Measurements from ENCODE around the gene EP400. TPM values are rescaled to one million over a fixed set of nuclear protein-coding genes. Genes with fewer than 3 reads are reported as not detected.

The EP400 gene
- total and polyA plus RNA-seq, 2 of the 13 experiments (the other 11 are each of a cell fraction or from before 2014, with no cell fraction given) = 4.9 to 5.0 TPM

- no peak overlapping the region for H3K9ac ChIP-seq (ENCODE audit: insufficient read depth, low read depth, low read length)
- CTCF ChIA-PET (ENCODE audit: low intra/inter-chr PET ratio, low total read pairs) = no interaction called here
- H4K20me1 ChIP-seq (ENCODE audit: insufficient read depth, low read length) = 0 out of 2 replicates have a peak, but pooled peaks cover 2% of the 10 kb centered on the region
- no peaks in the 10 kb centered on the region for H3K9me3 ChIP-seq (ENCODE audit: low read length)
- DNase-seq (ENCODE audit: low spot score) (no peak), ATAC-seq (no peak), FAIRE-seq (no peak)
- intact Hi-C loops (cut with micrococcal nuclease; ENCODE audit: unreplicated experiment) (no loop called here), in situ Hi-C loops (cut with HindIII; ENCODE audit: extremely low pct_ligation_motif_present, low pct_unique_long_range_greater_than_20kb) (no loop called here)
- no peaks in the 10 kb centered on the region for H3K27me3 ChIP-seq (ENCODE audit: control insufficient read depth in 1 of 2, insufficient read depth in 2 of 2, low read length in 2 of 2)
- no peak overlapping the region for H3K27ac ChIP-seq (ENCODE audit: extremely low read length, insufficient read depth, low read length)
- BruUV-seq (replicated peaks) = no TSS peak
- 100% methylated on average over 6 of the region's 22 CpGs for WGBS (ENCODE audit: low lambda C conversion rate)
- no peaks in the 10 kb centered on the region for H3K79me2 ChIP-seq (ENCODE audit: insufficient read depth, low read length)
- H3K4me1 ChIP-seq (ENCODE audit: insufficient read depth, low read length) = no peaks in the 10 kb centered on the region
- H3K36me3 ChIP-seq (replicated peaks in 1 of 2; ENCODE audit: control insufficient read depth in 1 of 2, insufficient read depth in 2 of 2, low read length in 2 of 2) = peaks cover 14 to 48% of the 10 kb centered on the region in 2 experiments; a peak in 4 of 5 replicates
- H3K4me2 ChIP-seq (ENCODE audit: low read depth, low read length) = no peak overlapping the region
- POLR2A ChIA-PET = no interaction called here
- H3K4me3 ChIP-seq (replicated peaks in 1 of 3; ENCODE audit: insufficient read depth in 1 of 3, low read depth in 2 of 3, low read length in 3 of 3) = no peak overlapping the region
- no peak for TF ChIP-seq ZIK1 (CRISPR knock-in tag; IDR thresholded peaks at IDR 0.05; ENCODE audit: borderline replicate concordance, low read depth)
- TF ChIP-seq AGO2 (optimal IDR thresholded peaks at IDR 0.05; ENCODE audit: low read depth, low read length) = peak; percentile 42
- no peak for TF ChIP-seq NKX3-1 (CRISPR knock-in tag; IDR thresholded peaks at IDR 0.05)
- no peak overlapping the region for H2AFZ ChIP-seq (ENCODE audit: low read length)
Observed at GRCh38 chr12:132118876-132119275, 169.1 kb downstream of the EP400 start.

GRCh38 chr12:132121283-132121682, 171.5 kb downstream of the EP400 start:
- ChIA-PET CTCF (ENCODE audit: low intra/inter-chr PET ratio, low total read pairs) (no interaction called here), POLR2A (interaction anchor here (0.5 kb wide), 1 partner anchor 12 kb away, joined by 3 read pairs; no protein-coding TSS in a partner anchor)
- Histone ChIP-seq H4K20me1 (ENCODE audit: insufficient read depth, low read length) (0 out of 2 replicates have a peak, but pooled peaks cover 2% of the 10 kb centered on the region), H3K9me3 (ENCODE audit: low read length) (no peaks in the 10 kb centered on the region), H3K4me1 (ENCODE audit: insufficient read depth, low read length) (no peaks in the 10 kb centered on the region), H3K36me3 (replicated peaks in 1 of 2; ENCODE audit: control insufficient read depth in 1 of 2, insufficient read depth in 2 of 2, low read length in 2 of 2) (peaks cover 17 to 50% of the 10 kb centered on the region in 2 experiments; a peak in 4 of 5 replicates), H3K9ac (ENCODE audit: insufficient read depth, low read depth, low read length) (no peak overlapping the region), H2AFZ (ENCODE audit: low read length) (no peak overlapping the region), H3K4me2 (ENCODE audit: low read depth, low read length) (no peak overlapping the region), H3K27ac (ENCODE audit: extremely low read length, insufficient read depth, low read length) (no peak overlapping the region), H3K79me2 (ENCODE audit: insufficient read depth, low read length) (no peaks in the 10 kb centered on the region), H3K4me3 (replicated peaks in 1 of 3; ENCODE audit: insufficient read depth in 1 of 3, low read depth in 2 of 3, low read length in 3 of 3) (no peak overlapping the region), H3K27me3 (ENCODE audit: control insufficient read depth in 1 of 2, insufficient read depth in 2 of 2, low read length in 2 of 2) (no peaks in the 10 kb centered on the region)
- in situ Hi-C loops (cut with HindIII; ENCODE audit: extremely low pct_ligation_motif_present, low pct_unique_long_range_greater_than_20kb) = no loop called here
- no peak for DNase-seq (ENCODE audit: low spot score)
- intact Hi-C loops (cut with micrococcal nuclease; ENCODE audit: unreplicated experiment) = no loop called here
- no peak for TF ChIP-seq GLMP (CRISPR knock-in tag; IDR thresholded peaks at IDR 0.05; ENCODE audit: borderline replicate concordance)
- TF ChIP-seq ZSCAN29 (CRISPR knock-in tag; conservative IDR thresholded peaks at IDR 0.05) = no peak
- TF ChIP-seq CBX1 (IDR thresholded peaks at IDR 0.05; ENCODE audit: low read depth) = no peak
- TF ChIP-seq ZNF598 (CRISPR knock-in tag; IDR thresholded peaks at IDR 0.05; ENCODE audit: borderline replicate concordance) = no peak
- no peak for TF ChIP-seq LBX2 (CRISPR knock-in tag; IDR thresholded peaks at IDR 0.05; ENCODE audit: borderline replicate concordance)
- TF ChIP-seq TRIM24 (CRISPR knock-in tag; IDR thresholded peaks at IDR 0.05) = no peak
- no peak for TF ChIP-seq MTF1 (CRISPR knock-in tag; IDR thresholded peaks at IDR 0.05)
- WGBS (ENCODE audit: low lambda C conversion rate) = over 99% methylated on average over 14 of the region's 14 CpGs
- no peak for FAIRE-seq
- ATAC-seq = no peak
- BruUV-seq (replicated peaks) = no TSS peak
